22Rv1 (cell line): Measurements from ENCODE around the gene RPUSD4.

ENCODE experiments used
- CTCF ChIP-seq: fragments of 450-650 bp; IDR thresholded peaks from 2 replicates; pipeline ENCODE4 v1.5.1; 2017; ENCODE audit warnings: mild to moderate bottlenecking
- ZFX ChIP-seq: fragments of 450-650 bp; IDR thresholded peaks from 2 replicates; pipeline ENCODE4 v1.6.1; 2017; ENCODE audit warnings: antibody characterized with exemption, borderline replicate concordance

GRCh38 chr11:126182787-126183445 is 28.5 kb downstream of the RPUSD4 start:
- TF ChIP-seq CTCF: no peak
- TF ChIP-seq ZFX: no peak
